ENCODE measurements around the gene PEX11A. TPM values are rescaled to one million over a fixed set of nuclear protein-coding genes. Genes with fewer than 3 reads are reported as not detected.
A peak's percentile ranks its signal among the peaks of the same experiment; 100 is the strongest.

The PEX11A gene
- total and polyA plus RNA-seq, 2 of the 8 experiments (the other 6 are each of a cell fraction or from before 2014, with no cell fraction given), result 2.9 to 3.0 TPM

DNA sequence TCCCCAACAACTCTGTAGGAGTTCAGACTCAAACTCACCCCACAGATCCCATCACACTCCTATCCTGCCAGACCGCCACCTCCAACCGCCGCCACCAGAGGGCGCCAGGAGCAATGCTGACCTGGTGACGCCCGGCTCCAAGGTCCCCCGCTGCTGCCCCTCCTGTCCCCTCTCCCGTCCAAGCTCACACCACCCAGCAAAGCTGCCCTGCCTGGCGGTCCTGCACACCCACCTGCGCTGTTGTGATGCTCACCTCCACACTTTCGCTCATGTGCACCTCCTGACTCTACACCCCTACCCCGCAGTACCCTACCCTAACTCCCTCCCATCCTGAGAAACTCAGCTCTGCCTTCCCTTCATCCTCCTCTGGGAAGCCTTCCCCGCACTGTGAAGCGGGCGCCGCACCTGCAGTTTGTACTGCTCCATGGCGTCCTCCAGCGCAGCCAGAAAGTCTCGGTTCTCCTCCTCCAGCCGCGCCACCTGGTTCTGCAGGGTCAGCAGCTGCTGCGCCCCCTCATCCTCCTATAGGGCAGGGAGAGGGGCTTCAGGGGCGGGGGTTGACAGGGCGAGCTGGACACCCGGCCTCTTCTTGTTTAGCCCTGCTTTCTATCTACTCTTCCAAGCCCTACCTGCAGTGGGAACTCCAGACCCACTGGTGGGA, 43.2 kb downstream of the PEX11A start (continued):
- TF ChIP-seq, protein P1, sequence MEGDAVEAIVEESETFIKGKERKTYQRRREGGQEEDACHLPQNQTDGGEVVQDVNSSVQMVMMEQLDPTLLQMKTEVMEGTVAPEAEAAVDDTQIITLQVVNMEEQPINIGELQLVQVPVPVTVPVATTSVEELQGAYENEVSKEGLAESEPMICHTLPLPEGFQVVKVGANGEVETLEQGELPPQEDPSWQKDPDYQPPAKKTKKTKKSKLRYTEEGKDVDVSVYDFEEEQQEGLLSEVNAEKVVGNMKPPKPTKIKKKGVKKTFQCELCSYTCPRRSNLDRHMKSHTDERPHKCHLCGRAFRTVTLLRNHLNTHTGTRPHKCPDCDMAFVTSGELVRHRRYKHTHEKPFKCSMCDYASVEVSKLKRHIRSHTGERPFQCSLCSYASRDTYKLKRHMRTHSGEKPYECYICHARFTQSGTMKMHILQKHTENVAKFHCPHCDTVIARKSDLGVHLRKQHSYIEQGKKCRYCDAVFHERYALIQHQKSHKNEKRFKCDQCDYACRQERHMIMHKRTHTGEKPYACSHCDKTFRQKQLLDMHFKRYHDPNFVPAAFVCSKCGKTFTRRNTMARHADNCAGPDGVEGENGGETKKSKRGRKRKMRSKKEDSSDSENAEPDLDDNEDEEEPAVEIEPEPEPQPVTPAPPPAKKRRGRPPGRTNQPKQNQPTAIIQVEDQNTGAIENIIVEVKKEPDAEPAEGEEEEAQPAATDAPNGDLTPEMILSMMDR (IDR thresholded peaks at IDR 0.05; ENCODE audit: control extremely low read depth in 1 of 3, insufficient read depth in 1 of 3, low read depth in 1 of 3, low read length in 3 of 3), result peak; percentile 85 to 98 (median 98)
- TF ChIP-seq NRF1 (IDR thresholded peaks at IDR 0.05; ENCODE audit: low read depth, low read length), result no peak
